A549 (cell line): ENCODE results near the gene SMG9. TPM values are rescaled to one million over a fixed set of nuclear protein-coding genes. Genes with fewer than 3 reads are reported as not detected.
A peak's percentile ranks its signal among the peaks of the same experiment; 100 is the strongest.

Source experiments
- ATAC-seq, 2 experiments: fragments of 200-7000 bp in 1 of 2; fragments of >200 bp in 1 of 2; cut with Nextera tagmentation in 1 of 2; cut with Tn5 transposase in 1 of 2; 3 replicates each; pipeline versions ENCODE4 v1.8.0 to v1.9.1; 2018 to 2020; ENCODE audit warnings: mild to moderate bottlenecking in 1 of 2, moderate library complexity in 1 of 2
- CTCF ChIA-PET: fragments of 300-600 bp; sonication (Branson Sonifier 250); formaldehyde crosslinking; extraction: SDS; loops from one replicate; lab custom pipeline; 2021; ENCODE audit warnings: antibody characterized with exemption, inconsistent platforms; lab: Yijun Ruan, JAX
- POLR2A ChIA-PET: fragments of 350-600 bp; formaldehyde crosslinking; extraction: SDS; loops from one replicate; lab custom pipeline; 2021; ENCODE audit warnings: antibody characterized with exemption, inconsistent platforms; lab: Yijun Ruan, JAX
- DNase-seq, 2 experiments: peaks; one replicate each; pipeline versions ENCODE4 v3.0.0 to v3.0.0-alpha.2; 2011 to 2016; ENCODE audit warnings: low read depth in 1 of 2, low spot score in 1 of 2
- FAIRE-seq: peaks from 2 replicates; lab custom pipeline; 2011; peaks lifted over from hg19 to GRCh38; lab: Jason Lieb, UNC
- H3K27ac ChIP-seq, 2 experiments: fragments of >200 bp; sonication (Bioruptor Twin); formaldehyde crosslinking; 3 replicates each; pipeline ENCODE4 v1.5.1; 2016 to 2017
- H3K4me1 ChIP-seq: fragments of >200 bp; sonication (Bioruptor Twin); formaldehyde crosslinking; 3 replicates; pipeline ENCODE4 v1.6.1; 2016
- H3K4me2 ChIP-seq: fragments of >200 bp; sonication (Bioruptor Twin); formaldehyde crosslinking; 3 replicates; pipeline ENCODE4 v1.6.1; 2016
- H3K4me3 ChIP-seq: fragments of >200 bp; sonication (Bioruptor Twin); formaldehyde crosslinking; 3 replicates; pipeline ENCODE4 v1.5.1; 2016
- H3K9me3 ChIP-seq: fragments of >200 bp; sonication (Bioruptor Twin); formaldehyde crosslinking; 3 replicates; pipeline ENCODE4 v1.6.1; 2016
- CBX2 ChIP-seq: fragments of 200-600 bp; sonication (generic); IDR thresholded peaks from 2 replicates; pipeline ENCODE4 v1.6.1; 2016; ENCODE audit warnings: low read depth, mild to moderate bottlenecking, borderline replicate concordance
- CHD2 ChIP-seq: fragments of 150-350 bp; IDR thresholded peaks from 2 replicates; pipeline ENCODE4 v1.6.1; 2014; ENCODE audit warnings: low read length; ENCODE audit not compliant: partially characterized antibody
- EHMT2 ChIP-seq: fragments of 200-600 bp; sonication (generic); IDR thresholded peaks from 2 replicates; pipeline ENCODE4 v1.6.1; 2016; ENCODE audit warnings: antibody characterized with exemption, low read depth, mild to moderate bottlenecking, moderate library complexity
- FOSB ChIP-seq: fragments of 250-450 bp; sonication (Bioruptor Pico); IDR thresholded peaks from 2 replicates; pipeline ENCODE4 v1.5.0; 2020; ENCODE audit warnings: mild to moderate bottlenecking, moderate library complexity
- FOXS1 ChIP-seq: fragments of 250-450 bp; sonication (Bioruptor Pico); IDR thresholded peaks from 2 replicates; pipeline ENCODE4 v1.5.0; 2020; ENCODE audit warnings: mild to moderate bottlenecking, moderate library complexity
- GATA3 ChIP-seq: IDR thresholded peaks from 2 replicates; pipeline ENCODE4 v1.6.1; 2012; ENCODE audit warnings: borderline replicate concordance
- HOXA7 ChIP-seq: fragments of 250-450 bp; sonication (Bioruptor Pico); IDR thresholded peaks from 2 replicates; pipeline ENCODE4 v1.5.0; 2020; ENCODE audit warnings: mild to moderate bottlenecking, moderate library complexity
- HOXB13 ChIP-seq: fragments of 250-450 bp; sonication (Bioruptor Pico); IDR thresholded peaks from 2 replicates; pipeline ENCODE4 v1.5.0; 2020; ENCODE audit warnings: low read depth, mild to moderate bottlenecking, moderate library complexity
- HOXB5 ChIP-seq: fragments of 250-450 bp; sonication (Bioruptor Pico); IDR thresholded peaks from 2 replicates; pipeline ENCODE4 v1.5.0; 2020; ENCODE audit warnings: mild to moderate bottlenecking, moderate library complexity
- JUN ChIP-seq, 2 experiments: fragments of >200 bp; sonication (Bioruptor Twin); formaldehyde crosslinking; IDR thresholded peaks; 2 replicates in 1 of 2; 3 replicates in 1 of 2; pipeline ENCODE4 v1.6.1; 2016 to 2017
- MAFK ChIP-seq: fragments of 450-650 bp; IDR thresholded peaks from 2 replicates; pipeline ENCODE4 v1.6.1; 2014; ENCODE audit not compliant: partially characterized antibody
- MYC ChIP-seq: IDR thresholded peaks from 2 replicates; pipeline ENCODE4 v1.6.1; 2012; ENCODE audit warnings: mild to moderate bottlenecking, inconsistent platforms, low read length, improper control_type of control experiment, borderline replicate concordance
- NFE2L2 ChIP-seq: fragments of 150-350 bp; conservative IDR thresholded peaks from 2 replicates; pipeline ENCODE4 v1.6.1; 2014; ENCODE audit warnings: low read length
- NPAS2 ChIP-seq: fragments of 250-450 bp; sonication (Bioruptor Pico); IDR thresholded peaks from 2 replicates; pipeline ENCODE4 v1.8.0; 2022; ENCODE audit warnings: mild to moderate bottlenecking, moderate library complexity, borderline replicate concordance
- POLR2AphosphoS2 ChIP-seq: conservative IDR thresholded peaks from 2 replicates; pipeline ENCODE4 v1.6.1; 2012; ENCODE audit warnings: low read length, improper control_type of control experiment, inconsistent platforms
- RAD21 ChIP-seq, 2 experiments: fragments of >200 bp in 1 of 2; sonication (Bioruptor Twin) in 1 of 2; formaldehyde crosslinking in 1 of 2; IDR thresholded peaks in 1 of 2; conservative IDR thresholded peaks in 1 of 2; 2 replicates in 1 of 2; 3 replicates in 1 of 2; pipeline ENCODE4 v1.6.1; 2012 to 2018; ENCODE audit warnings: inconsistent platforms in 1 of 2
- WGBS: methylation state at CpG from one replicate; pipeline ENCODE4 v1.1.6; 2017; ENCODE audit errors: missing lambda C conversion rate; 5-methylcytosine and 5-hydroxymethylcytosine counted together
- polyA plus RNA-seq, 4 experiments: library from polyadenylated mRNA; depleted of rRNA in 3 of 4; stranded (reverse); fragments of >200 nt; fragmentation: RNase III in 1 of 4; extraction: RNeasy Plus Mini Kit Qiagen cat#74134 plus additional on column Dnase treatment in 1 of 4; gene quantifications; 2 replicates in 3 of 4; 3 replicates in 1 of 4; pipeline ENCODE4 v1.2.3, GENCODE V29; 2011 to 2017
- TF ChIP-seq, protein P1 (sequence below): fragments of 200-600 bp; sonication (generic); IDR thresholded peaks from 2 replicates; pipeline ENCODE4 v1.6.1; 2016; ENCODE audit warnings: antibody characterized with exemption, mild to moderate bottlenecking, moderate library complexity
- TF ChIP-seq, protein P2 (sequence below): IDR thresholded peaks from 2 replicates; pipeline ENCODE4 v1.6.1; 2012; ENCODE audit warnings: low read depth, borderline replicate concordance
- TF ChIP-seq, protein P3 (sequence below): fragments of 150-350 bp; IDR thresholded peaks from 2 replicates; pipeline ENCODE4 v1.6.1; 2014; ENCODE audit warnings: low read depth, mild to moderate bottlenecking, low read length

The SMG9 gene
- polyA plus RNA-seq, 2 of the 4 experiments (the other 2 are of a cell fraction) = 14.2 to 44.2 TPM

DNA sequence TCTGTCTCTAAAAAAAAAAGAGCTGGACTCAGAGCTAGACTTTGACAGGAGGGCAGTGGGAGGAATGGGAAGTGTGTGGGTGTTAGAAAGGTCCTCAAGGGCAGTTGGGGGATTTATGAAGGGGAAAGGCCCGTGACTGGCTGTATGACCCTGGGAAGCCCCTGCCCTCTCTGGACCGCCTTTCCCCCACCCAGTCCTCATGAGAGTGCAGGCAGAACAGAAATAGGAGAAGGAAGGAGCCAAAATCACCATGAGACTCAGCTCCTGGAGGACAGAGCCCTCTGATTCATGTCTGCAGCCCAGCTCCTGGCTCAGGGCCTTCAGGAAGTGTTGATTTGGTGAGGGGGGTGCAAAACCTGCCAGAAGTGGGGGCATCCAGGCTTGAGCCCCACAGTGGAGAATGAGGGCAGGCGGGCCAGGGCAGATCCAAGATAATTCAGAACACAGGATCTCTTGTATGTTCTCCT lies 8.7 kb upstream of the SMG9 start:
- TF ChIP-seq POLR2AphosphoS2 (no peak), HOXB5 (CRISPR knock-in tag) (no peak), RAD21 (conservative IDR thresholded peaks at IDR 0.05 in 1 of 2, IDR thresholded peaks at IDR 0.05 in 1 of 2) (no peak), CBX2 (no peak), MYC (no peak), FOSB (CRISPR knock-in tag) (no peak), MAFK (no peak), JUN (IDR thresholded peaks at IDR 0.05) (no peak)
- TF ChIP-seq, protein P1, sequence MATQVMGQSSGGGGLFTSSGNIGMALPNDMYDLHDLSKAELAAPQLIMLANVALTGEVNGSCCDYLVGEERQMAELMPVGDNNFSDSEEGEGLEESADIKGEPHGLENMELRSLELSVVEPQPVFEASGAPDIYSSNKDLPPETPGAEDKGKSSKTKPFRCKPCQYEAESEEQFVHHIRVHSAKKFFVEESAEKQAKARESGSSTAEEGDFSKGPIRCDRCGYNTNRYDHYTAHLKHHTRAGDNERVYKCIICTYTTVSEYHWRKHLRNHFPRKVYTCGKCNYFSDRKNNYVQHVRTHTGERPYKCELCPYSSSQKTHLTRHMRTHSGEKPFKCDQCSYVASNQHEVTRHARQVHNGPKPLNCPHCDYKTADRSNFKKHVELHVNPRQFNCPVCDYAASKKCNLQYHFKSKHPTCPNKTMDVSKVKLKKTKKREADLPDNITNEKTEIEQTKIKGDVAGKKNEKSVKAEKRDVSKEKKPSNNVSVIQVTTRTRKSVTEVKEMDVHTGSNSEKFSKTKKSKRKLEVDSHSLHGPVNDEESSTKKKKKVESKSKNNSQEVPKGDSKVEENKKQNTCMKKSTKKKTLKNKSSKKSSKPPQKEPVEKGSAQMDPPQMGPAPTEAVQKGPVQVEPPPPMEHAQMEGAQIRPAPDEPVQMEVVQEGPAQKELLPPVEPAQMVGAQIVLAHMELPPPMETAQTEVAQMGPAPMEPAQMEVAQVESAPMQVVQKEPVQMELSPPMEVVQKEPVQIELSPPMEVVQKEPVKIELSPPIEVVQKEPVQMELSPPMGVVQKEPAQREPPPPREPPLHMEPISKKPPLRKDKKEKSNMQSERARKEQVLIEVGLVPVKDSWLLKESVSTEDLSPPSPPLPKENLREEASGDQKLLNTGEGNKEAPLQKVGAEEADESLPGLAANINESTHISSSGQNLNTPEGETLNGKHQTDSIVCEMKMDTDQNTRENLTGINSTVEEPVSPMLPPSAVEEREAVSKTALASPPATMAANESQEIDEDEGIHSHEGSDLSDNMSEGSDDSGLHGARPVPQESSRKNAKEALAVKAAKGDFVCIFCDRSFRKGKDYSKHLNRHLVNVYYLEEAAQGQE = no peak
- no peak for ATAC-seq
- Histone ChIP-seq H3K27ac (peak overlapping the region; percentile 90 to 92; a peak in 5 of 6 replicates), H3K9me3 (no peaks in the 10 kb centered on the region), H3K4me3 (no peak overlapping the region), H3K4me2 (peak overlapping the region; percentile 32; the same call in 1 of the 3 replicates), H3K4me1 (peaks cover 52% of the 10 kb centered on the region)
- CTCF ChIA-PET = interaction anchor here (0.6 to 22.3 kb wide), 6 partner anchors 22 to 243 kb away, joined by 3 to 565 read pairs (median 20); partner anchors contain the start of genes KCNN4 and PLAUR
- WGBS = 71% methylated on average over 3 of the region's 3 CpGs
- no peak for DNase-seq
- POLR2A ChIA-PET = interaction anchor here (1.2 to 1.5 kb wide), 3 partner anchors 9 to 95 kb away, joined by 4 to 10 read pairs (median 4); partner anchors contain the start of gene SMG9
- FAIRE-seq = no peak

DNA sequence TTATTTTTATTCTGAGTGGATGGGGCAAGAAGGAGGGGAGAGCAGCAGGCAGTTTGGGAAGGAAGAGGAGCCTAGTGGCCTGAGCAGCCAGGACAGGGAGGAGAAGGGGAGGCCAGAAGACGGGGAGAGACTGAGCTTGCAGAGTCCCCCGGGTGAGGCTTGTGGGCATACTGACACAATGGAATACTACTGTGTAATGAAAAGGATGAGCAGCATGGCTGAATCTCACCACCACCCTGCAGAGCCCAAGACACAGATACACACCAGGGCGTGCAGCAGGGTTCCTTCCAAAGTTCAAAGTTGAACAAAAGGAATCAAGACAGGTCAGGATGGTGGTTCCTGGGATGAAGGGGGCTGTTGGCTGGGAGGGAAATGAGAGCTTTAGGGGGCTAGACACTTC lies 8.1 kb upstream of the SMG9 start:
- no peak overlapping the region for H3K4me2 ChIP-seq
- DNase-seq = no peak
- H3K4me3 ChIP-seq = no peak overlapping the region
- TF ChIP-seq GATA3 = no peak
- no peak for TF ChIP-seq FOXS1 (CRISPR knock-in tag)
- TF ChIP-seq NPAS2 (CRISPR knock-in tag) = no peak
- TF ChIP-seq, protein P2, sequence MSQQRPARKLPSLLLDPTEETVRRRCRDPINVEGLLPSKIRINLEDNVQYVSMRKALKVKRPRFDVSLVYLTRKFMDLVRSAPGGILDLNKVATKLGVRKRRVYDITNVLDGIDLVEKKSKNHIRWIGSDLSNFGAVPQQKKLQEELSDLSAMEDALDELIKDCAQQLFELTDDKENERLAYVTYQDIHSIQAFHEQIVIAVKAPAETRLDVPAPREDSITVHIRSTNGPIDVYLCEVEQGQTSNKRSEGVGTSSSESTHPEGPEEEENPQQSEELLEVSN = no peak
- no peak for TF ChIP-seq EHMT2
- no peak for TF ChIP-seq HOXA7 (CRISPR knock-in tag)
- no peak for TF ChIP-seq NFE2L2
- TF ChIP-seq HOXB5 (CRISPR knock-in tag) = no peak
- no peak for TF ChIP-seq CHD2
- no peak for TF ChIP-seq JUN (IDR thresholded peaks at IDR 0.05)
- TF ChIP-seq, protein P3, sequence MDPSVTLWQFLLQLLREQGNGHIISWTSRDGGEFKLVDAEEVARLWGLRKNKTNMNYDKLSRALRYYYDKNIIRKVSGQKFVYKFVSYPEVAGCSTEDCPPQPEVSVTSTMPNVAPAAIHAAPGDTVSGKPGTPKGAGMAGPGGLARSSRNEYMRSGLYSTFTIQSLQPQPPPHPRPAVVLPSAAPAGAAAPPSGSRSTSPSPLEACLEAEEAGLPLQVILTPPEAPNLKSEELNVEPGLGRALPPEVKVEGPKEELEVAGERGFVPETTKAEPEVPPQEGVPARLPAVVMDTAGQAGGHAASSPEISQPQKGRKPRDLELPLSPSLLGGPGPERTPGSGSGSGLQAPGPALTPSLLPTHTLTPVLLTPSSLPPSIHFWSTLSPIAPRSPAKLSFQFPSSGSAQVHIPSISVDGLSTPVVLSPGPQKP = no peak
- no peak for TF ChIP-seq HOXB13 (CRISPR knock-in tag)
- TF ChIP-seq, all 56 proteins: peak for 0
- Histone ChIP-seq H3K9me3 (no peaks in the 10 kb centered on the region), H3K27ac (peak overlapping the region; percentile 90 to 92; a peak in 5 of 6 replicates), H3K4me1 (peaks cover 59% of the 10 kb centered on the region)
- ChIA-PET CTCF (interaction anchor here (1.3 to 22.3 kb wide), 5 partner anchors 10 to 242 kb away, joined by 3 to 565 read pairs (median 34); partner anchors contain the start of genes KCNN4 and PLAUR), POLR2A (interaction anchor here (1.2 to 1.5 kb wide), 2 partner anchors 8 to 10 kb away, joined by 4 to 10 read pairs; partner anchors contain the start of gene SMG9)
- WGBS = 87% methylated on average over 3 of the region's 3 CpGs
- ATAC-seq (no peak), FAIRE-seq (no peak)
